Progenitor cell of endocrine pancreas (in vitro differentiated cells): Measurements from ENCODE around the gene MAPK1. TPM values are rescaled to one million over a fixed set of nuclear protein-coding genes. Genes with fewer than 3 reads are reported as not detected.

Experiments used
- DNase-seq: peaks from one replicate; pipeline ENCODE4 v3.0.0; 2021; ENCODE audit warnings: low spot score; ENCODE audit not compliant: unreplicated experiment
- H3K27ac Mint-ChIP-seq: 2 replicates; pipeline ENCODE4 v1.8.0; 2021; ENCODE audit warnings: mild to moderate bottlenecking, moderate library complexity, mixed read lengths
- H3K27me3 Mint-ChIP-seq: 2 replicates; pipeline ENCODE4 v1.8.0; 2021; ENCODE audit warnings: mixed read lengths
- H3K36me3 Mint-ChIP-seq: 2 replicates; pipeline ENCODE4 v1.8.0; 2022; ENCODE audit warnings: mixed read lengths; ENCODE audit not compliant: insufficient read depth
- H3K4me1 Mint-ChIP-seq: 2 replicates; pipeline ENCODE4 v1.8.0; 2021; ENCODE audit warnings: low read depth, mixed read lengths
- H3K4me3 Mint-ChIP-seq: 2 replicates; pipeline ENCODE4 v1.8.0; 2021; ENCODE audit warnings: low read depth, mild to moderate bottlenecking, moderate library complexity, mixed read lengths
- H3K9me3 Mint-ChIP-seq: 2 replicates; pipeline ENCODE4 v1.8.0; 2021; ENCODE audit warnings: low read depth, mixed read lengths
- CTCF ChIP-seq: fragments of 200-600 bp; sonication (generic); IDR thresholded peaks from one replicate; pipeline ENCODE4 v1.5.0; 2021; ENCODE audit warnings: antibody characterized with exemption, mild to moderate bottlenecking; ENCODE audit not compliant: unreplicated experiment
- total RNA-seq: library from RNA; stranded (reverse); gene quantifications from 2 replicates; pipeline ENCODE4 v1.2.1, GENCODE V29; 2021

The MAPK1 gene
- total RNA-seq, 1 donor from 2014 or later: 116 TPM

GRCh38 chr22:21768435-21768834 lies 99.0 kb downstream of the MAPK1 start:
- Mint-ChIP-seq H3K9me3 (no peaks in the 10 kb centered on the region), H3K4me3 (no peak overlapping the region), H3K27ac (peak overlapping the region; percentile 49), H3K36me3 (peaks cover 37% of the 10 kb centered on the region), H3K27me3 (no peaks in the 10 kb centered on the region), H3K4me1 (no peaks in the 10 kb centered on the region)
- no peak for TF ChIP-seq CTCF
- DNase-seq: no peak

GRCh38 chr22:21766691-21767462 lies 100.6 kb downstream of the MAPK1 start:
- no peak for DNase-seq
- no peak overlapping the region for H3K4me3 Mint-ChIP-seq
- no peaks in the 10 kb centered on the region for H3K27me3 Mint-ChIP-seq
- no peak for TF ChIP-seq CTCF
- H3K4me1 Mint-ChIP-seq: no peaks in the 10 kb centered on the region
- H3K27ac Mint-ChIP-seq: no peak overlapping the region
- no peaks in the 10 kb centered on the region for H3K9me3 Mint-ChIP-seq
- H3K36me3 Mint-ChIP-seq: peaks cover 35% of the 10 kb centered on the region

- no peaks in the 10 kb centered on the region for H3K27me3 Mint-ChIP-seq
- peaks cover 32% of the 10 kb centered on the region for H3K36me3 Mint-ChIP-seq
- no peaks in the 10 kb centered on the region for H3K4me1 Mint-ChIP-seq
- no peak for TF ChIP-seq CTCF
- no peak for DNase-seq
- H3K9me3 Mint-ChIP-seq: no peaks in the 10 kb centered on the region
- H3K27ac Mint-ChIP-seq: no peak overlapping the region
- no peak overlapping the region for H3K4me3 Mint-ChIP-seq
Observed at GRCh38 chr22:21765909-21766529, 101.4 kb downstream of the MAPK1 start.

GRCh38 chr22:21764038-21764804 lies 103.2 kb downstream of the MAPK1 start:
- TF ChIP-seq CTCF: no peak
- no peaks in the 10 kb centered on the region for H3K9me3 Mint-ChIP-seq
- DNase-seq: no peak
- no peak overlapping the region for H3K4me3 Mint-ChIP-seq
- peak overlapping the region; percentile 22 for H3K27ac Mint-ChIP-seq
- no peaks in the 10 kb centered on the region for H3K27me3 Mint-ChIP-seq
- no peaks in the 10 kb centered on the region for H3K4me1 Mint-ChIP-seq
- H3K36me3 Mint-ChIP-seq: peaks cover 30% of the 10 kb centered on the region
